Measurements from ENCODE around the gene IFITM5.
A peak's percentile ranks its signal among the peaks of the same experiment; 100 is the strongest.

GRCh38 chr11:279966-280705 lies 19.2 kb downstream of the IFITM5 start:
- TF ChIP-seq REST (IDR thresholded peaks at IDR 0.05; ENCODE audit: insufficient read depth in 1 of 2, low read depth in 2 of 2, low read length in 1 of 2) (peak; percentile 93 to 97), CTCF (IDR thresholded peaks at IDR 0.05) (no peak), POLR2AphosphoS5 (IDR thresholded peaks at IDR 0.05; ENCODE audit: low read depth, low read length) (no peak)
